ENCODE measurements around the gene PRPF38B.

Gene PRPF38B

GRCh38 chr1:108746382-108747170 lies 54.5 kb downstream of the PRPF38B start, which contains the start of gene STXBP3:
Gene STXBP3 (plus strand): TSS chr1:108746674. CDS start chr1:108746738, 64 bp downstream.
- Histone ChIP-seq H3K36me3 (replicated peaks) (no peaks in the 10 kb centered on the region), H3K4me1 (no peaks in the 10 kb centered on the region; the same call in none of the 2 replicates), H3K27me3 (ENCODE audit: low read depth) (0 out of 2 replicates have a peak, but pooled peaks cover 2% of the 10 kb centered on the region), H3K9me3 (no peaks in the 10 kb centered on the region), H3K4me3 (peak within 1 kb of the TSS; percentile 82)
- in situ Hi-C loops (cut with MboI; ENCODE audit: low sequenced_read_pairs), result no loop called here
- DNase-seq (ENCODE audit: low spot score in 2 of 2), result peak; percentile 93 to 100

- peak overlapping the region; percentile 82 for H3K4me3 ChIP-seq
- no peaks in the 10 kb centered on the region for H3K9me3 ChIP-seq
- H3K36me3 ChIP-seq (replicated peaks), result no peaks in the 10 kb centered on the region
- in situ Hi-C loops (cut with MboI; ENCODE audit: low sequenced_read_pairs), result no loop called here
- no peaks in the 10 kb centered on the region; the same call in none of the 2 replicates for H3K4me1 ChIP-seq
- 0 out of 2 replicates have a peak, but pooled peaks cover 2% of the 10 kb centered on the region for H3K27me3 ChIP-seq (ENCODE audit: low read depth)
- DNase-seq (ENCODE audit: low spot score in 2 of 2), result peak; percentile 70 to 87
Measured at GRCh38 chr1:108747171-108747850, 55.2 kb downstream of the PRPF38B start.

- Histone ChIP-seq H3K4me3 (no peak overlapping the region), H3K4me1 (no peaks in the 10 kb centered on the region; the same call in none of the 2 replicates), H3K9me3 (no peaks in the 10 kb centered on the region), H3K27me3 (ENCODE audit: low read depth) (0 out of 2 replicates have a peak, but pooled peaks cover under 1% of the 10 kb centered on the region), H3K36me3 (replicated peaks) (peaks cover 4% of the 10 kb centered on the region; the same call in 1 of the 2 replicates)
- in situ Hi-C loops (cut with MboI; ENCODE audit: low sequenced_read_pairs), result no loop called here
- no peak for DNase-seq (ENCODE audit: low spot score in 2 of 2)
Measured at GRCh38 chr1:108747898-108748297, 55.8 kb downstream of the PRPF38B start.

GRCh38 chr1:108749081-108749480 lies 57.0 kb downstream of the PRPF38B start:
- H3K27me3 ChIP-seq (ENCODE audit: low read depth), result no peaks in the 10 kb centered on the region
- no peak for DNase-seq (ENCODE audit: low spot score in 2 of 2)
- no peak overlapping the region for H3K4me3 ChIP-seq
- no peaks in the 10 kb centered on the region for H3K9me3 ChIP-seq
- H3K36me3 ChIP-seq (replicated peaks), result peaks cover 5% of the 10 kb centered on the region; the same call in 1 of the 2 replicates
- in situ Hi-C loops (cut with MboI; ENCODE audit: low sequenced_read_pairs), result no loop called here
- H3K4me1 ChIP-seq, result no peaks in the 10 kb centered on the region; the same call in none of the 2 replicates

GRCh38 chr1:108750476-108751181 lies 58.5 kb downstream of the PRPF38B start:
- Histone ChIP-seq H3K4me3 (no peak overlapping the region), H3K9me3 (no peaks in the 10 kb centered on the region), H3K27me3 (ENCODE audit: low read depth) (no peaks in the 10 kb centered on the region), H3K4me1 (no peaks in the 10 kb centered on the region; the same call in none of the 2 replicates), H3K36me3 (replicated peaks) (peaks cover 10% of the 10 kb centered on the region; the same call in 1 of the 2 replicates)
- DNase-seq (ENCODE audit: low spot score in 2 of 2), result no peak
- in situ Hi-C loops (cut with MboI; ENCODE audit: low sequenced_read_pairs), result no loop called here

All from HAP-1 (cell line).